Activated CD8-positive, alpha-beta memory T cell treated with anti-CD3 and anti-CD28 coated beads for 48 hours (primary cell): ENCODE measurements around the gene XRRA1.
"Not testable (repeated sequence)": the region's sequence is repeated elsewhere in the genome, so short reads cannot be mapped to it uniquely, and the experiment has no call there.

Source experiments
- DNase-seq, 3 experiments: peaks; one replicate each; pipeline ENCODE4 v3.0.0-alpha.2; 2020; ENCODE audit warnings: low read depth in 2 of 3, low spot score in 2 of 3

The XRRA1 gene

GRCh38 chr11:74905326-74905725 lies 43.6 kb downstream of the XRRA1 start:
- DNase-seq: no peak

- DNase-seq: no peak
These were observed 46.5 kb downstream of the XRRA1 start for GRCh38 chr11:74902342-74902741.

- DNase-seq: no peak
These were observed 52.6 kb downstream of the XRRA1 start for GRCh38 chr11:74896311-74896710.

- no peak for DNase-seq
These were observed 53.4 kb downstream of the XRRA1 start for GRCh38 chr11:74895340-74896116.

GRCh38 chr11:74893015-74893414 lies 55.9 kb downstream of the XRRA1 start:
- DNase-seq: not testable (repeated sequence)

GRCh38 chr11:74877132-74877531 lies 71.8 kb downstream of the XRRA1 start:
- DNase-seq: no peak

GRCh38 chr11:74871037-74871436 lies 77.9 kb downstream of the XRRA1 start:
- no peak for DNase-seq

- no peak for DNase-seq
These were observed 78.4 kb downstream of the XRRA1 start for GRCh38 chr11:74870485-74870884.

- DNase-seq: no peak
These were observed 82.3 kb downstream of the XRRA1 start for GRCh38 chr11:74866557-74866956.

GRCh38 chr11:74863410-74863809 lies 85.5 kb downstream of the XRRA1 start:
- no peak for DNase-seq

- no peak for DNase-seq
These were observed 88.1 kb downstream of the XRRA1 start for GRCh38 chr11:74860743-74861142.

- no peak for DNase-seq
These were observed 95.7 kb downstream of the XRRA1 start for GRCh38 chr11:74853223-74853622.

GRCh38 chr11:74849525-74850391 lies 99.1 kb downstream of the XRRA1 start:
- DNase-seq: no peak

GRCh38 chr11:74847895-74848294 lies 101.0 kb downstream of the XRRA1 start:
- no peak for DNase-seq

GRCh38 chr11:74847395-74847794 lies 101.5 kb downstream of the XRRA1 start:
- DNase-seq: no peak

GRCh38 chr11:74846770-74847169 lies 102.1 kb downstream of the XRRA1 start:
- DNase-seq: no peak

GRCh38 chr11:74845978-74846517 lies 102.8 kb downstream of the XRRA1 start:
- no peak for DNase-seq

- DNase-seq: no peak
These were observed 104.0 kb downstream of the XRRA1 start for GRCh38 chr11:74844865-74845264.

GRCh38 chr11:74844072-74844471 lies 104.8 kb downstream of the XRRA1 start:
- no peak for DNase-seq

- DNase-seq: no peak
These were observed 105.9 kb downstream of the XRRA1 start for GRCh38 chr11:74842967-74843366.

GRCh38 chr11:74840486-74840885 lies 108.4 kb downstream of the XRRA1 start:
- DNase-seq: no peak

GRCh38 chr11:74839971-74840370 lies 108.9 kb downstream of the XRRA1 start:
- no peak for DNase-seq
